Activated naive CD4-positive, alpha-beta T cell treated with anti-CD3 and anti-CD28 coated beads, Interleukin-2, amount 10 ng/mL, durations not matched to agents 7 days and 5 days (primary cell): ENCODE results near the gene HOXD3.

ENCODE experiments used
- CTCF ChIA-PET: fragments of 350-600 bp; sonication (Branson Sonifier 250); formaldehyde crosslinking; loops from one replicate; lab custom pipeline; 2021; ENCODE audit warnings: antibody characterized with exemption; lab: Charles Lee
- DNase-seq: peaks from one replicate; pipeline ENCODE4 v3.0.0-alpha.2; 2020
- H3K27ac Mint-ChIP-seq: one replicate; pipeline ENCODE4 v1.8.0; 2021; ENCODE audit warnings: mild to moderate bottlenecking, moderate library complexity, mixed read lengths
- H3K27me3 Mint-ChIP-seq: one replicate; pipeline ENCODE4 v1.8.0; 2021; ENCODE audit warnings: mild to moderate bottlenecking, mixed read lengths
- H3K36me3 Mint-ChIP-seq: one replicate; pipeline ENCODE4 v1.8.0; 2021; ENCODE audit warnings: mixed read lengths
- H3K4me1 Mint-ChIP-seq: one replicate; pipeline ENCODE4 v1.8.0; 2021; ENCODE audit warnings: mixed read lengths
- H3K4me3 Mint-ChIP-seq: one replicate; pipeline ENCODE4 v1.8.0; 2021; ENCODE audit warnings: mild to moderate bottlenecking, moderate library complexity, mixed read lengths
- H3K9me3 Mint-ChIP-seq: one replicate; pipeline ENCODE4 v1.8.0; 2021; ENCODE audit warnings: mixed read lengths

HOXD3 gene

GRCh38 chr2:176172895-176173566 lies 15.9 kb downstream of the HOXD3 start:
- Mint-ChIP-seq H3K4me3 (no peak overlapping the region), H3K27me3 (peaks cover 98% of the 10 kb centered on the region)

GRCh38 chr2:176173567-176174381 lies 16.7 kb downstream of the HOXD3 start:
- Mint-ChIP-seq H3K4me3 (no peak overlapping the region), H3K27me3 (peaks cover 100% of the 10 kb centered on the region), H3K4me1 (peaks cover 5% of the 10 kb centered on the region), H3K36me3 (no peaks in the 10 kb centered on the region), H3K27ac (no peak overlapping the region), H3K9me3 (no peaks in the 10 kb centered on the region)
- no peak for DNase-seq
- CTCF ChIA-PET, result interaction anchor here (1.4 to 3.8 kb wide), 2 partner anchors 34 to 281 kb away, joined by 5 to 17 read pairs; no protein-coding TSS in a partner anchor

More at GRCh38 chr2:176172895-176173566, 15.9 kb downstream of the HOXD3 start:
- Mint-ChIP-seq H3K27ac (peak overlapping the region; percentile 80), H3K4me1 (peaks cover 4% of the 10 kb centered on the region), H3K9me3 (no peaks in the 10 kb centered on the region), H3K36me3 (no peaks in the 10 kb centered on the region)
- no peak for DNase-seq
- CTCF ChIA-PET, result interaction anchor here (3.8 kb wide), 1 partner anchor 33 kb away, joined by 17 read pairs; no protein-coding TSS in a partner anchor

- Mint-ChIP-seq H3K4me3 (no peak overlapping the region), H3K9me3 (no peaks in the 10 kb centered on the region), H3K27me3 (peaks cover 100% of the 10 kb centered on the region), H3K27ac (no peak overlapping the region), H3K36me3 (no peaks in the 10 kb centered on the region), H3K4me1 (peaks cover 5% of the 10 kb centered on the region)
- CTCF ChIA-PET, result interaction anchor here (1.0 to 3.8 kb wide), 3 partner anchors 35 to 974 kb away, joined by 4 to 17 read pairs (median 5); no protein-coding TSS in a partner anchor
- no peak for DNase-seq
These were observed 17.3 kb downstream of the HOXD3 start for GRCh38 chr2:176174382-176174823.

- peaks cover 5% of the 10 kb centered on the region for H3K4me1 Mint-ChIP-seq
- DNase-seq, result no peak
- H3K4me3 Mint-ChIP-seq, result no peak overlapping the region
- CTCF ChIA-PET, result interaction anchor here (0.7 to 3.8 kb wide), 4 partner anchors 35 to 974 kb away, joined by 3 to 17 read pairs (median 4); no protein-coding TSS in a partner anchor
- peaks cover 100% of the 10 kb centered on the region for H3K27me3 Mint-ChIP-seq
- H3K27ac Mint-ChIP-seq, result no peak overlapping the region
- H3K36me3 Mint-ChIP-seq, result no peaks in the 10 kb centered on the region
- no peaks in the 10 kb centered on the region for H3K9me3 Mint-ChIP-seq
These were observed 18.0 kb downstream of the HOXD3 start for GRCh38 chr2:176174824-176175708.

GRCh38 chr2:176175709-176176607 lies 18.9 kb downstream of the HOXD3 start:
- H3K36me3 Mint-ChIP-seq, result no peaks in the 10 kb centered on the region
- H3K9me3 Mint-ChIP-seq, result no peaks in the 10 kb centered on the region
- no peak overlapping the region for H3K4me3 Mint-ChIP-seq
- no peak for DNase-seq
- H3K4me1 Mint-ChIP-seq, result peaks cover 5% of the 10 kb centered on the region
- peaks cover 94% of the 10 kb centered on the region for H3K27me3 Mint-ChIP-seq
- CTCF ChIA-PET, result interaction anchor here (1.2 to 3.8 kb wide), 3 partner anchors 33 to 279 kb away, joined by 3 to 17 read pairs (median 6); no protein-coding TSS in a partner anchor
- H3K27ac Mint-ChIP-seq, result no peak overlapping the region

- CTCF ChIA-PET, result interaction anchor here (0.9 to 1.7 kb wide), 2 partner anchors 10 to 277 kb away, joined by 3 to 6 read pairs; no protein-coding TSS in a partner anchor
- DNase-seq, result no peak
- Mint-ChIP-seq H3K4me3 (peak overlapping the region; percentile 42), H3K4me1 (peaks cover 3% of the 10 kb centered on the region), H3K27me3 (peaks cover 79% of the 10 kb centered on the region), H3K9me3 (no peaks in the 10 kb centered on the region), H3K36me3 (no peaks in the 10 kb centered on the region), H3K27ac (no peak overlapping the region)
These were observed 20.5 kb downstream of the HOXD3 start for GRCh38 chr2:176177580-176178037.

GRCh38 chr2:176178038-176178756 lies 21.1 kb downstream of the HOXD3 start:
- no peak for DNase-seq
- Mint-ChIP-seq H3K9me3 (no peaks in the 10 kb centered on the region), H3K4me1 (peaks cover 2% of the 10 kb centered on the region), H3K4me3 (peak overlapping the region; percentile 54), H3K27me3 (peaks cover 79% of the 10 kb centered on the region), H3K27ac (no peak overlapping the region), H3K36me3 (no peaks in the 10 kb centered on the region)
- CTCF ChIA-PET, result interaction anchor here (1.7 kb wide), 1 partner anchor 276 kb away, joined by 6 read pairs; no protein-coding TSS in a partner anchor

- Mint-ChIP-seq H3K36me3 (no peaks in the 10 kb centered on the region), H3K4me3 (peak overlapping the region; percentile 18), H3K27ac (no peak overlapping the region), H3K9me3 (no peaks in the 10 kb centered on the region), H3K4me1 (peaks cover 2% of the 10 kb centered on the region), H3K27me3 (peaks cover 79% of the 10 kb centered on the region)
- no peak for DNase-seq
- CTCF ChIA-PET, result interaction anchor here (0.7 to 1.1 kb wide), 2 partner anchors 53 to 276 kb away, joined by 3 read pairs; no protein-coding TSS in a partner anchor
These were observed 21.7 kb downstream of the HOXD3 start for GRCh38 chr2:176178757-176179295.

- CTCF ChIA-PET, result interaction anchor here (0.6 kb wide), 1 partner anchor 37 kb away, joined by 3 read pairs; no protein-coding TSS in a partner anchor
- H3K36me3 Mint-ChIP-seq, result no peaks in the 10 kb centered on the region
- no peak overlapping the region for H3K27ac Mint-ChIP-seq
- no peaks in the 10 kb centered on the region for H3K9me3 Mint-ChIP-seq
- H3K4me3 Mint-ChIP-seq, result no peak overlapping the region
- no peak for DNase-seq
- H3K4me1 Mint-ChIP-seq, result peaks cover 2% of the 10 kb centered on the region
- H3K27me3 Mint-ChIP-seq, result peaks cover 79% of the 10 kb centered on the region
These were observed 24.4 kb downstream of the HOXD3 start for GRCh38 chr2:176181551-176181950.

GRCh38 chr2:176182671-176183070 lies 25.6 kb downstream of the HOXD3 start:
- DNase-seq, result no peak
- H3K27ac Mint-ChIP-seq, result no peak overlapping the region
- H3K27me3 Mint-ChIP-seq, result peaks cover 79% of the 10 kb centered on the region
- H3K4me3 Mint-ChIP-seq, result no peak overlapping the region
- peaks cover 9% of the 10 kb centered on the region for H3K4me1 Mint-ChIP-seq
- no peaks in the 10 kb centered on the region for H3K9me3 Mint-ChIP-seq
- CTCF ChIA-PET, result no interaction called here
- H3K36me3 Mint-ChIP-seq, result peaks cover under 1% of the 10 kb centered on the region

GRCh38 chr2:176184749-176185148 lies 27.6 kb downstream of the HOXD3 start:
- CTCF ChIA-PET, result no interaction called here
- no peak overlapping the region for H3K27ac Mint-ChIP-seq
- peaks cover 4% of the 10 kb centered on the region for H3K36me3 Mint-ChIP-seq
- peaks cover 79% of the 10 kb centered on the region for H3K27me3 Mint-ChIP-seq
- no peak overlapping the region for H3K4me3 Mint-ChIP-seq
- H3K9me3 Mint-ChIP-seq, result no peaks in the 10 kb centered on the region
- H3K4me1 Mint-ChIP-seq, result peaks cover 20% of the 10 kb centered on the region
- DNase-seq, result no peak

- H3K9me3 Mint-ChIP-seq, result no peaks in the 10 kb centered on the region
- H3K4me1 Mint-ChIP-seq, result peaks cover 23% of the 10 kb centered on the region
- DNase-seq, result no peak
- peaks cover 86% of the 10 kb centered on the region for H3K27me3 Mint-ChIP-seq
- no peak overlapping the region for H3K27ac Mint-ChIP-seq
- H3K36me3 Mint-ChIP-seq, result peaks cover 4% of the 10 kb centered on the region
- H3K4me3 Mint-ChIP-seq, result no peak overlapping the region
- CTCF ChIA-PET, result no interaction called here
These were observed 28.9 kb downstream of the HOXD3 start for GRCh38 chr2:176186024-176186423.
